Measurements from ENCODE around the gene CNGA3. TPM values are rescaled to one million over a fixed set of nuclear protein-coding genes. Genes with fewer than 3 reads are reported as not detected.
A peak's percentile ranks its signal among the peaks of the same experiment; 100 is the strongest.

The CNGA3 gene
- total RNA-seq, 1 experiment from 2014 or later: not detected

GRCh38 chr2:98445177-98445682, 99.0 kb downstream of the CNGA3 start:
- peak overlapping the region; percentile 22 to 70 (median 60); a peak in 5 of 7 replicates for H3K27ac Mint-ChIP-seq
- H3K9me3 Mint-ChIP-seq: peaks cover 3 to 6% of the 10 kb centered on the region in 2 experiments; a peak in 4 of 5 replicates
- no peak for DNase-seq
- peaks cover 64 to 69% of the 10 kb centered on the region in 2 experiments for H3K4me1 Mint-ChIP-seq
- Histone ChIP-seq H3K4me2 (ENCODE audit: insufficient read depth, insufficient read length, low read length) (peak overlapping the region; percentile 90), H4K5ac (ENCODE audit: insufficient read length, low read depth, low read length) (no peak overlapping the region), H3K14ac (ENCODE audit: insufficient read depth, low read length) (no peak overlapping the region), H2AFZ (ENCODE audit: low read length) (no peak overlapping the region), H2BK5ac (ENCODE audit: insufficient read length, low read length) (no peak overlapping the region), H3K56ac (ENCODE audit: insufficient read length, low read depth, low read length) (no peak overlapping the region), H3K23ac (ENCODE audit: insufficient read length, low read depth, low read length) (no peak overlapping the region), H2AK5ac (ENCODE audit: insufficient read length, low read length) (no peak overlapping the region), H2BK12ac (ENCODE audit: insufficient read length, low read depth, low read length) (no peak overlapping the region), H3K23me2 (ENCODE audit: insufficient read length, low read depth, low read length, poor library complexity, severe bottlenecking) (peaks cover 8% of the 10 kb centered on the region), H3K18ac (ENCODE audit: insufficient read length, low read depth, low read length) (no peak overlapping the region), H4K91ac (ENCODE audit: insufficient read length, low read depth, low read length) (no peak overlapping the region), H3K79me2 (ENCODE audit: insufficient read depth, low read length) (peaks cover 14% of the 10 kb centered on the region; the same call in 1 of the 2 replicates), H3K27ac (ENCODE audit: insufficient read length, low read depth, low read length) (no peak overlapping the region), H3K4me1 (ENCODE audit: insufficient read depth, low read length) (peaks cover 5% of the 10 kb centered on the region), H3K79me1 (ENCODE audit: insufficient read depth, low read depth, low read length, poor library complexity, severe bottlenecking) (peaks cover 3% of the 10 kb centered on the region), H3K9me3 (ENCODE audit: control insufficient read depth, low read depth, low read length) (no peaks in the 10 kb centered on the region), H2BK120ac (ENCODE audit: low read depth, low read length, poor library complexity, severe bottlenecking) (no peak overlapping the region), H4K8ac (replicated peaks; ENCODE audit: insufficient read length, low read depth, low read length) (no peak overlapping the region), H3K9ac (ENCODE audit: extremely low read depth, insufficient read length, low read length) (peak overlapping the region; percentile 49), H4K20me1 (ENCODE audit: control insufficient read depth, insufficient read depth, insufficient read length) (no peaks in the 10 kb centered on the region), H3T11ph (ENCODE audit: low read length) (no peak overlapping the region), H3K4ac (ENCODE audit: low read depth, low read length) (no peak overlapping the region), H2BK20ac (ENCODE audit: low read depth, low read length, poor library complexity, severe bottlenecking) (no peak overlapping the region), H2BK15ac (ENCODE audit: low read depth, low read length) (no peak overlapping the region), H3K27me3 (ENCODE audit: insufficient read depth, low read length) (no peaks in the 10 kb centered on the region)
- peaks cover 0 to 3% (median 0%) of the 10 kb centered on the region in 3 experiments; a peak in 2 of 7 replicates for H3K36me3 Mint-ChIP-seq (ENCODE audit: insufficient read depth in 1 of 3, low read depth in 3 of 3)
- peak overlapping the region; percentile 82 to 90 for H3K4me3 Mint-ChIP-seq
- WGBS (ENCODE audit: extremely low coverage, insufficient read length, low lambda C conversion rate): no CpG with 5 or more reads among the region's 34 CpGs
- TF ChIP-seq, protein P1, sequence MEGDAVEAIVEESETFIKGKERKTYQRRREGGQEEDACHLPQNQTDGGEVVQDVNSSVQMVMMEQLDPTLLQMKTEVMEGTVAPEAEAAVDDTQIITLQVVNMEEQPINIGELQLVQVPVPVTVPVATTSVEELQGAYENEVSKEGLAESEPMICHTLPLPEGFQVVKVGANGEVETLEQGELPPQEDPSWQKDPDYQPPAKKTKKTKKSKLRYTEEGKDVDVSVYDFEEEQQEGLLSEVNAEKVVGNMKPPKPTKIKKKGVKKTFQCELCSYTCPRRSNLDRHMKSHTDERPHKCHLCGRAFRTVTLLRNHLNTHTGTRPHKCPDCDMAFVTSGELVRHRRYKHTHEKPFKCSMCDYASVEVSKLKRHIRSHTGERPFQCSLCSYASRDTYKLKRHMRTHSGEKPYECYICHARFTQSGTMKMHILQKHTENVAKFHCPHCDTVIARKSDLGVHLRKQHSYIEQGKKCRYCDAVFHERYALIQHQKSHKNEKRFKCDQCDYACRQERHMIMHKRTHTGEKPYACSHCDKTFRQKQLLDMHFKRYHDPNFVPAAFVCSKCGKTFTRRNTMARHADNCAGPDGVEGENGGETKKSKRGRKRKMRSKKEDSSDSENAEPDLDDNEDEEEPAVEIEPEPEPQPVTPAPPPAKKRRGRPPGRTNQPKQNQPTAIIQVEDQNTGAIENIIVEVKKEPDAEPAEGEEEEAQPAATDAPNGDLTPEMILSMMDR (conservative IDR thresholded peaks at IDR 0.05): no peak
- no peaks in the 10 kb centered on the region for H3K27me3 Mint-ChIP-seq (ENCODE audit: low read depth)
